DND-41 (cell line): ENCODE results near the gene LDB2.

ENCODE experiments used
- ATAC-seq: fragments of 200-7000 bp; cut with Tn5 transposase; 3 replicates; pipeline ENCODE4 v1.9.1; 2021; ENCODE audit warnings: low read depth; ENCODE audit not compliant: insufficient read depth
- DNase-seq: peaks from one replicate; pipeline ENCODE4 v3.0.0-alpha.2; 2020
- H2AFZ ChIP-seq: 2 replicates; pipeline ENCODE4 v1.6.0; 2012; ENCODE audit warnings: low read depth, low read length
- H3K27ac ChIP-seq: 2 replicates; pipeline ENCODE4 v1.5.1; 2012; ENCODE audit warnings: low read length, inconsistent platforms
- H3K27me3 ChIP-seq: fragments of 200-600 bp; sonication (generic); 2 replicates; pipeline ENCODE4 v1.6.0; 2012; ENCODE audit warnings: low read length, mild to moderate bottlenecking, inconsistent platforms; ENCODE audit not compliant: insufficient read depth, poor library complexity
- H3K36me3 ChIP-seq: 2 replicates; pipeline ENCODE4 v1.5.1; 2012; ENCODE audit warnings: low read length, inconsistent platforms; ENCODE audit not compliant: insufficient read depth
- H3K4me1 ChIP-seq: 2 replicates; pipeline ENCODE4 v1.5.1; 2012; ENCODE audit warnings: mild to moderate bottlenecking, low read length; ENCODE audit not compliant: insufficient read depth
- H3K4me2 ChIP-seq: 2 replicates; pipeline ENCODE4 v1.6.0; 2012; ENCODE audit warnings: mild to moderate bottlenecking, moderate library complexity, low read length, inconsistent platforms; ENCODE audit not compliant: insufficient read depth
- H3K4me3 ChIP-seq, 2 experiments: fragments of 200-600 bp in 1 of 2; shearing (Covaris generic) in 1 of 2; 2 replicates each; pipeline ENCODE4 v1.5.1; 2012 to 2016; ENCODE audit warnings: inconsistent platforms in 2 of 2, low read length in 2 of 2, mild to moderate bottlenecking in 2 of 2, low read depth in 1 of 2, moderate library complexity in 1 of 2
- H3K79me2 ChIP-seq: 2 replicates; pipeline ENCODE4 v1.6.0; 2012; ENCODE audit warnings: low read length, inconsistent platforms; ENCODE audit not compliant: insufficient read depth
- H3K9ac ChIP-seq: 2 replicates; pipeline ENCODE4 v1.6.0; 2012; ENCODE audit warnings: low read depth, mild to moderate bottlenecking, inconsistent platforms, low read length, moderate library complexity
- H3K9me3 ChIP-seq: 2 replicates; pipeline ENCODE4 v1.5.1; 2012; ENCODE audit warnings: low read length, moderate library complexity, mild to moderate bottlenecking, inconsistent platforms; ENCODE audit not compliant: insufficient read depth, severe bottlenecking
- H4K20me1 ChIP-seq: 2 replicates; pipeline ENCODE4 v1.6.0; 2012; ENCODE audit warnings: low read length; ENCODE audit not compliant: insufficient read depth
- EZH2 ChIP-seq: IDR thresholded peaks from 3 replicates; pipeline ENCODE4 v1.6.1; 2012; ENCODE audit warnings: borderline replicate concordance, low read depth, mild to moderate bottlenecking, moderate library complexity, low read length, inconsistent platforms; ENCODE audit not compliant: severe bottlenecking
- TF ChIP-seq, protein P1 (sequence below): IDR thresholded peaks from 2 replicates; pipeline ENCODE4 v1.5.1; 2012; ENCODE audit warnings: borderline replicate concordance, low read length, moderate library complexity, mild to moderate bottlenecking; ENCODE audit not compliant: poor library complexity, severe bottlenecking; ENCODE audit errors: extremely low read depth

LDB2 gene

DNA sequence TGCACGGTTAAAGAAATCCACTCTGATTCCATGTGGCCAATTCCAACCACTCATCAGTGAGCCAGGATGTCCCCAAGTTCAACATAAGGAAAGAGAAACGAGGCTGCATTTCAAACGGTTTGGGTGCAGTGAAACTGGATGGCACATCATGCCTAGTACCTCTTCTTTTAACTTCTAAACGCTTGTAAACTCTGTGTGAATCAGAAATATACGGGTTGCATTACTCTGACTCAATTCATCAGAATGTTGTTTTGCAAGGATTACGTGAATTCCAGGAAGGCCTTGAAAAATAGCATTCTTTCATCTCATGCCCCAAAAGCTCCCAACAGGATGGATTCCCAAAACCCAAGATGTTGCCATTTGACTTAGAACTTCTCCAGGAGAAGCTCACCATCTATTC lies 270.4 kb downstream of the LDB2 start:
- DNase-seq = no peak

GRCh38 chr4:16626945-16627344 lies 271.5 kb downstream of the LDB2 start:
- H3K9me3 ChIP-seq = no peaks in the 10 kb centered on the region
- no peaks in the 10 kb centered on the region for H3K27me3 ChIP-seq
- H3K9ac ChIP-seq = no peak overlapping the region
- H4K20me1 ChIP-seq = no peaks in the 10 kb centered on the region
- no peak overlapping the region for H3K27ac ChIP-seq
- no peak for ATAC-seq
- H3K4me3 ChIP-seq = no peak overlapping the region
- no peak for DNase-seq
- H3K79me2 ChIP-seq = no peaks in the 10 kb centered on the region
- H3K4me2 ChIP-seq = no peak overlapping the region
- no peaks in the 10 kb centered on the region for H3K36me3 ChIP-seq
- H2AFZ ChIP-seq = no peak overlapping the region
- TF ChIP-seq EZH2 = no peak
- TF ChIP-seq, protein P1, sequence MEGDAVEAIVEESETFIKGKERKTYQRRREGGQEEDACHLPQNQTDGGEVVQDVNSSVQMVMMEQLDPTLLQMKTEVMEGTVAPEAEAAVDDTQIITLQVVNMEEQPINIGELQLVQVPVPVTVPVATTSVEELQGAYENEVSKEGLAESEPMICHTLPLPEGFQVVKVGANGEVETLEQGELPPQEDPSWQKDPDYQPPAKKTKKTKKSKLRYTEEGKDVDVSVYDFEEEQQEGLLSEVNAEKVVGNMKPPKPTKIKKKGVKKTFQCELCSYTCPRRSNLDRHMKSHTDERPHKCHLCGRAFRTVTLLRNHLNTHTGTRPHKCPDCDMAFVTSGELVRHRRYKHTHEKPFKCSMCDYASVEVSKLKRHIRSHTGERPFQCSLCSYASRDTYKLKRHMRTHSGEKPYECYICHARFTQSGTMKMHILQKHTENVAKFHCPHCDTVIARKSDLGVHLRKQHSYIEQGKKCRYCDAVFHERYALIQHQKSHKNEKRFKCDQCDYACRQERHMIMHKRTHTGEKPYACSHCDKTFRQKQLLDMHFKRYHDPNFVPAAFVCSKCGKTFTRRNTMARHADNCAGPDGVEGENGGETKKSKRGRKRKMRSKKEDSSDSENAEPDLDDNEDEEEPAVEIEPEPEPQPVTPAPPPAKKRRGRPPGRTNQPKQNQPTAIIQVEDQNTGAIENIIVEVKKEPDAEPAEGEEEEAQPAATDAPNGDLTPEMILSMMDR = no peak
- H3K4me1 ChIP-seq = no peaks in the 10 kb centered on the region

More for the DNA sequence above, 270.4 kb downstream of the LDB2 start:
- no peak for ATAC-seq
- H3K27me3 ChIP-seq = no peaks in the 10 kb centered on the region
- TF ChIP-seq, protein P1 = no peak
- no peak for TF ChIP-seq EZH2
- H3K4me3 ChIP-seq = no peak overlapping the region
- H4K20me1 ChIP-seq = no peaks in the 10 kb centered on the region
- no peaks in the 10 kb centered on the region for H3K79me2 ChIP-seq
- H3K36me3 ChIP-seq = no peaks in the 10 kb centered on the region
- H3K9ac ChIP-seq = no peak overlapping the region
- no peak overlapping the region for H3K27ac ChIP-seq
- H3K4me1 ChIP-seq = no peaks in the 10 kb centered on the region
- no peaks in the 10 kb centered on the region for H3K9me3 ChIP-seq
- no peak overlapping the region for H2AFZ ChIP-seq
- no peak overlapping the region for H3K4me2 ChIP-seq

GRCh38 chr4:16622826-16623225 lies 275.6 kb downstream of the LDB2 start:
- H3K27me3 ChIP-seq = no peaks in the 10 kb centered on the region
- H2AFZ ChIP-seq = no peak overlapping the region
- no peaks in the 10 kb centered on the region for H3K4me1 ChIP-seq
- H3K9ac ChIP-seq = no peak overlapping the region
- H3K9me3 ChIP-seq = no peaks in the 10 kb centered on the region
- H3K4me2 ChIP-seq = no peak overlapping the region
- TF ChIP-seq, protein P1 = no peak
- no peak for TF ChIP-seq EZH2
- H4K20me1 ChIP-seq = no peaks in the 10 kb centered on the region
- ATAC-seq (no peak), DNase-seq (no peak)
- H3K4me3 ChIP-seq = no peak overlapping the region
- no peaks in the 10 kb centered on the region for H3K79me2 ChIP-seq
- no peak overlapping the region for H3K27ac ChIP-seq
- H3K36me3 ChIP-seq = no peaks in the 10 kb centered on the region

- Histone ChIP-seq H3K4me2 (no peak overlapping the region), H4K20me1 (no peaks in the 10 kb centered on the region), H3K4me3 (no peak overlapping the region), H3K9ac (no peak overlapping the region), H2AFZ (no peak overlapping the region), H3K27me3 (no peaks in the 10 kb centered on the region), H3K27ac (no peak overlapping the region), H3K36me3 (no peaks in the 10 kb centered on the region), H3K9me3 (no peaks in the 10 kb centered on the region), H3K4me1 (no peaks in the 10 kb centered on the region), H3K79me2 (no peaks in the 10 kb centered on the region)
- DNase-seq (no peak), ATAC-seq (no peak)
- TF ChIP-seq EZH2 = no peak
- TF ChIP-seq, protein P1 = no peak
These were observed 281.0 kb downstream of the LDB2 start for GRCh38 chr4:16617435-16617834.
